IMR-90 (cell line): Measurements from ENCODE around the gene DNAJC5G. TPM values are rescaled to one million over a fixed set of nuclear protein-coding genes. Genes with fewer than 3 reads are reported as not detected.

Experiments used
- ATAC-seq: fragments of 200-7000 bp; cut with Tn5 transposase; 2 replicates; pipeline ENCODE4 v1.9.1; 2020; ENCODE audit warnings: low read depth, mild to moderate bottlenecking, moderate library complexity
- BruUV-seq: library from RNA; stranded (reverse); fragments of 400-500 nt; replicated peaks from 2 replicates; lab custom pipeline; 2021; lab: Mats Ljungman, UMichigan
- CTCF ChIA-PET: fragments of 300-600 bp; formaldehyde crosslinking; extraction: SDS; loops from one replicate; lab custom pipeline; 2021; ENCODE audit warnings: antibody characterized with exemption; lab: Yijun Ruan, JAX
- POLR2A ChIA-PET: fragments of 300-600 bp; sonication (Branson Sonifier 250); formaldehyde crosslinking; loops from one replicate; lab custom pipeline; 2022; ENCODE audit warnings: antibody characterized with exemption; ENCODE audit not compliant: unreplicated experiment; lab: Charles Lee
- DNase-seq: peaks from one replicate; pipeline ENCODE4 v3.0.0; 2013
- H2AFZ ChIP-seq: replicated peaks from 2 replicates; pipeline ENCODE3; 2013; ENCODE audit warnings: low read length, mild to moderate bottlenecking; ENCODE audit not compliant: poor library complexity
- H2AK5ac ChIP-seq: 2 replicates; pipeline ENCODE4 v1.6.1; 2013; ENCODE audit warnings: low read depth, low read length, inconsistent platforms
- H2AK9ac ChIP-seq: replicated peaks from 2 replicates; pipeline ENCODE3; 2013; ENCODE audit warnings: mild to moderate bottlenecking, low read depth, low read length, moderate library complexity; ENCODE audit not compliant: poor library complexity
- H2BK120ac ChIP-seq: 2 replicates; pipeline ENCODE4 v1.6.1; 2013; ENCODE audit warnings: low read depth, low read length, inconsistent platforms
- H2BK15ac ChIP-seq: 3 replicates; pipeline ENCODE4 v1.6.1; 2013; ENCODE audit warnings: low read depth, low read length, inconsistent platforms
- H2BK20ac ChIP-seq: 2 replicates; pipeline ENCODE4 v1.6.1; 2013; ENCODE audit warnings: low read depth, mild to moderate bottlenecking, inconsistent platforms, low read length, moderate library complexity
- H2BK5ac ChIP-seq: 2 replicates; pipeline ENCODE4 v1.6.1; 2013; ENCODE audit warnings: mild to moderate bottlenecking, low read depth, low read length, inconsistent platforms; ENCODE audit not compliant: poor library complexity, severe bottlenecking
- H3K14ac ChIP-seq: replicated peaks from 2 replicates; pipeline ENCODE4 v1.6.1; 2013; ENCODE audit warnings: low read depth, low read length, inconsistent platforms
- H3K18ac ChIP-seq: 2 replicates; pipeline ENCODE4 v1.6.1; 2013; ENCODE audit warnings: low read depth, low read length, control low read depth
- H3K23ac ChIP-seq: 2 replicates; pipeline ENCODE4 v1.6.1; 2013; ENCODE audit warnings: low read depth, low read length, inconsistent platforms
- H3K27ac ChIP-seq: 2 replicates; pipeline ENCODE4 v1.5.1; 2013; ENCODE audit warnings: mild to moderate bottlenecking, control low read depth, low read length; ENCODE audit not compliant: insufficient read depth
- H3K27me3 ChIP-seq: 2 replicates; pipeline ENCODE4 v1.6.1; 2013; ENCODE audit warnings: low read length; ENCODE audit not compliant: control insufficient read depth, insufficient read depth
- H3K36me3 ChIP-seq: 2 replicates; pipeline ENCODE4 v1.6.1; 2013; ENCODE audit warnings: low read length, mixed read lengths; ENCODE audit not compliant: control insufficient read depth, insufficient read depth
- H3K4ac ChIP-seq: 2 replicates; pipeline ENCODE4 v1.6.1; 2013; ENCODE audit warnings: low read depth, low read length, inconsistent platforms
- H3K4me1 ChIP-seq: 2 replicates; pipeline ENCODE4 v1.6.1; 2013; ENCODE audit warnings: low read length, mixed read lengths; ENCODE audit not compliant: control insufficient read depth, insufficient read depth
- H3K4me2 ChIP-seq: 2 replicates; pipeline ENCODE4 v1.6.1; 2013; ENCODE audit warnings: low read depth, mild to moderate bottlenecking, control low read depth, low read length, moderate library complexity
- H3K4me3 ChIP-seq: 2 replicates; pipeline ENCODE4 v1.5.1; 2013; ENCODE audit warnings: low read depth, mild to moderate bottlenecking, control low read depth, low read length, moderate library complexity; ENCODE audit not compliant: insufficient read depth
- H3K56ac ChIP-seq: 2 replicates; pipeline ENCODE4 v1.6.1; 2013; ENCODE audit warnings: low read length, inconsistent platforms; ENCODE audit not compliant: insufficient read depth; ENCODE audit errors: extremely low read depth
- H3K79me1 ChIP-seq, 2 experiments: 2 replicates each; pipeline ENCODE4 v1.6.1; 2013; ENCODE audit warnings: low read length in 2 of 2, inconsistent platforms in 1 of 2, low read depth in 1 of 2
- H3K9ac ChIP-seq: 2 replicates; pipeline ENCODE4 v1.6.1; 2013; ENCODE audit warnings: low read depth, low read length, control low read depth
- H3K9me1 ChIP-seq: 2 replicates; pipeline ENCODE4 v1.6.1; 2013; ENCODE audit warnings: low read length, inconsistent platforms; ENCODE audit not compliant: insufficient read depth
- H3K9me3 ChIP-seq: 2 replicates; pipeline ENCODE4 v1.6.1; 2013; ENCODE audit warnings: low read length; ENCODE audit not compliant: control insufficient read depth, insufficient read depth
- H4K20me1 ChIP-seq: 2 replicates; pipeline ENCODE4 v1.6.1; 2013; ENCODE audit warnings: low read length, inconsistent platforms; ENCODE audit not compliant: insufficient read depth
- H4K5ac ChIP-seq: 2 replicates; pipeline ENCODE4 v1.6.1; 2013; ENCODE audit warnings: mild to moderate bottlenecking, low read depth, low read length, control low read depth
- H4K8ac ChIP-seq, 2 experiments: 2 replicates each; pipeline ENCODE4 v1.6.1; 2013; ENCODE audit warnings: low read depth in 2 of 2, low read length in 2 of 2, control low read depth in 1 of 2, inconsistent platforms in 1 of 2
- H4K91ac ChIP-seq: 2 replicates; pipeline ENCODE4 v1.6.1; 2013; ENCODE audit warnings: low read depth, low read length, inconsistent platforms; ENCODE audit not compliant: insufficient read depth
- CHD1 ChIP-seq: IDR thresholded peaks from 2 replicates; pipeline ENCODE4 v1.6.1; 2012; ENCODE audit warnings: low read depth, low read length, improper control_type of control experiment
- CTCF ChIP-seq: conservative IDR thresholded peaks from 2 replicates; pipeline ENCODE4 v1.5.1; 2012; ENCODE audit warnings: mild to moderate bottlenecking, low read depth, low read length, improper control_type of control experiment
- MXI1 ChIP-seq: IDR thresholded peaks from 2 replicates; pipeline ENCODE4 v1.6.1; 2012; ENCODE audit warnings: low read depth, mild to moderate bottlenecking, low read length, moderate library complexity, borderline replicate concordance
- RCOR1 ChIP-seq: IDR thresholded peaks from 2 replicates; pipeline ENCODE4 v1.6.1; 2012; ENCODE audit warnings: mild to moderate bottlenecking, low read length, improper control_type of control experiment; ENCODE audit not compliant: insufficient replicate concordance
- SMC3 ChIP-seq: fragments of 150-350 bp; IDR thresholded peaks from 2 replicates; pipeline ENCODE4 v1.6.1; 2016; ENCODE audit warnings: low read depth, mild to moderate bottlenecking, antibody characterized with exemption, low read length, moderate library complexity
- USF2 ChIP-seq: fragments of 150-350 bp; IDR thresholded peaks from 2 replicates; pipeline ENCODE4 v1.6.1; 2017; ENCODE audit warnings: mild to moderate bottlenecking, antibody characterized with exemption, low read length, low read depth
- WGBS, 2 experiments: methylation state at CpG; one replicate each; pipeline versions ENCODE4 v1.1.5 to v1.1.7; 2013; ENCODE audit warnings: missing lambda C conversion rate in 2 of 2; ENCODE audit not compliant: insufficient read length in 1 of 2; ENCODE audit errors: extremely low coverage in 2 of 2; 5-methylcytosine and 5-hydroxymethylcytosine counted together
- dilution Hi-C: fragments of 300-500 bp; cut with HindIII; formaldehyde crosslinking; loops from one replicate; pipeline ENCODE4 v1.14.3; 2018; ENCODE audit warnings: low sequenced_read_pairs; ENCODE audit not compliant: unreplicated experiment
- in situ Hi-C: fragments of 300-500 bp; cut with MboI; formaldehyde crosslinking; loops from 3 replicates; pipeline ENCODE4 v1.14.3; 2019; ENCODE audit warnings: low sequenced_read_pairs, inconsistent platforms, mixed read lengths
- intact Hi-C: fragments of 100-400 bp; cut with micrococcal nuclease; formaldehyde crosslinking; loops from 2 replicates; pipeline ENCODE4 v1.10.0; 2022
- polyA plus RNA-seq, 3 experiments: library from polyadenylated mRNA; depleted of rRNA; stranded (reverse); fragments of >200 nt; gene quantifications; 2 replicates each; pipeline ENCODE4 v1.2.3, GENCODE V29; 2012; ENCODE audit warnings: low replicate concordance in 1 of 3
- total RNA-seq: library from RNA; depleted of rRNA; stranded (reverse); fragments of >200 nt; gene quantifications from 2 replicates; pipeline ENCODE4 v1.2.3, GENCODE V29; 2012

The DNAJC5G gene
- total and polyA plus RNA-seq, 2 of the 4 experiments (the other 2 are of a cell fraction): not detected

- Histone ChIP-seq H3K4me2 (peak overlapping the region; percentile 95), H3K14ac (peak overlapping the region; percentile 99), H3K4me1 (peaks cover 7% of the 10 kb centered on the region), H3K9me3 (no peaks in the 10 kb centered on the region), H2BK5ac (peak overlapping the region; percentile 88), H2AK5ac (peak overlapping the region; percentile 83), H3K56ac (peak overlapping the region; percentile 97), H3K9me1 (peaks cover 11% of the 10 kb centered on the region; the same call in 1 of the 2 replicates), H2BK15ac (0 out of 3 replicates have a peak overlapping the region, but pooled peaks have one; percentile 6), H4K91ac (peak overlapping the region; percentile 83), H3K79me1 (peaks cover 22 to 44% of the 10 kb centered on the region in 2 experiments), H4K8ac (peak overlapping the region; percentile 93 to 99), H2BK120ac (peak overlapping the region; percentile 58), H3K23ac (peak overlapping the region; percentile 97), H2AFZ (peak overlapping the region; percentile 92), H3K4ac (peak overlapping the region; percentile 97), H3K18ac (peak overlapping the region; percentile 60; the same call in 1 of the 2 replicates), H4K5ac (peak overlapping the region; percentile 91), H3K27me3 (no peaks in the 10 kb centered on the region), H4K20me1 (no peaks in the 10 kb centered on the region), H3K9ac (peak overlapping the region; percentile 97), H3K36me3 (peaks cover 19% of the 10 kb centered on the region), H2AK9ac (peak overlapping the region; percentile 98), H3K27ac (peak overlapping the region; percentile 97), H2BK20ac (no peak overlapping the region), H3K4me3 (peak overlapping the region; percentile 63)
- in situ Hi-C loops (no loop called here), intact Hi-C loops (loop anchor here (5.0 kb wide), 1 partner anchor 34 kb away; the partner anchor contains the start of gene GTF3C2), dilution Hi-C loops (no loop called here)
- CTCF ChIA-PET: interaction anchor here (1.2 kb wide), 1 partner anchor 46 kb away, joined by 3 read pairs; no protein-coding TSS in a partner anchor
- DNase-seq (no peak), ATAC-seq (peak; percentile 7)
- POLR2A ChIA-PET: no interaction called here
- TF ChIP-seq USF2 (no peak), CTCF (no peak), MXI1 (no peak), SMC3 (no peak), RCOR1 (no peak), CHD1 (no peak)
- no TSS peak for BruUV-seq
- WGBS, 2 experiments: no CpG with 5 or more reads among the region's 5 CpGs
These were observed 48.5 kb downstream of the DNAJC5G start for GRCh38 chr2:27323596-27324285.
